GM12873 (cell line): ENCODE data around the gene CRYBB3.

Experiments used
- CTCF ChIP-seq: IDR thresholded peaks from 2 replicates; pipeline ENCODE4 v1.5.1; 2012; ENCODE audit warnings: low read depth, mild to moderate bottlenecking, moderate library complexity, low read length, control low read depth; ENCODE audit not compliant: insufficient read depth; ENCODE audit errors: missing control alignments

The CRYBB3 gene

DNA sequence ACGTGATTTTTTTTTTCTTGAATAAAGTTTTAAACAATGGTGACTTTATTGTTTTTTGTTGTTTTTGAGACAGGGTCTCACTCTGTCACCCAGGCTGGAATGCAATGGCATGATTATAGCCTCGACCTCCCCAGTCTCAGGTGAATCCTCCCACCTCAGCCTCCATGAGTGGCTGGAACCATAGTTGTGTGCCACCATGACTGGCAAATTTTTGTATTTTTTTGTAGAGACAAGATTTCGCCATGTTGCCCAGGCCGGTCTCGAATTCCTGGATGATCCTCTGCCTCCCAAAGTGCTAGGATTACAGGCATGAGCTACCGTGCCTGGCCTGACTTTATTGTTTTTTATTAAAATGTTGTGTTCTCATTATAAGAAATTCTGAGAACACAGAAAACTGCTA, 12.2 kb upstream of the CRYBB3 start:
- no peak for TF ChIP-seq CTCF

GRCh38 chr22:25192406-25192805, 7.3 kb upstream of the CRYBB3 start:
- TF ChIP-seq CTCF, result no peak

GRCh38 chr22:25193130-25193529, 6.5 kb upstream of the CRYBB3 start:
- no peak for TF ChIP-seq CTCF

DNA sequence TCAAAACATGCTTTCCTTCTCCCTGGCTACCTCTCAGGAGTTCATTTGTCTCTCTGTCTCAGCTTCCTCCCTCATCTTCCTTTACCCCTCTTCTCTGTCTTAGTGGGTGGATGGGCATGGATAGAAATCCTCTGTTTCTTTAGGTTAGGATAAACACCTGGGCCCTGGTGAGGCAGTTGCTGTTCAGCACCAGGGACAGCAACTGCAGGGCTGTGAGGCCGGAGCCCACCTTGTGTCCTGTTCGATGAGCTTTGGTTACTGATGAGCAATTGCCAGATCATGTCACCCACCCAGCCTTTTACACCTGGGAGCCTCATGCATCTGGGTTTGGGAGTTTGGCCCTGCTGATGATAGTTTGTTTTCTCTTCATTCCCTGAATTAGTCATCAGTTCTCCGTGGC, 6.1 kb upstream of the CRYBB3 start:
- TF ChIP-seq CTCF, result no peak

DNA sequence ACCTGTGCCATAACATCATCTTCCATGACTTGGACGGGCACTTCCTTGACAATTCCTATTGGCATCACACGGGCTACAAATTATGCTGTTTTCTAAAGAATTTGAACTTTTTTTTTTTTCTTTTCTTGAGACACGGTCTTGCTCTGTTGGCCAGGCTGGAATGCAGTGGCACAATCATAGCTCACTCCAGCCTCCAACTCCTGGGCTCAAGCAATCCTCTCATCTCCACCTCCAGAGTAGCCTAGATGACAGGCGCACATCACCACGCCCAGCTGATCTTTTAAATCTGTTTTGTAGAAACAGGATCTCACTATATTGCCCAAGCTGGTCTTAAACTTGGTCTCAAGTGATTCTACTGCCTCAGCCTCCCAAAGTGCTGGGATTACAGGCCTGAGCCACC, 3.3 kb upstream of the CRYBB3 start:
- TF ChIP-seq CTCF, result no peak

DNA sequence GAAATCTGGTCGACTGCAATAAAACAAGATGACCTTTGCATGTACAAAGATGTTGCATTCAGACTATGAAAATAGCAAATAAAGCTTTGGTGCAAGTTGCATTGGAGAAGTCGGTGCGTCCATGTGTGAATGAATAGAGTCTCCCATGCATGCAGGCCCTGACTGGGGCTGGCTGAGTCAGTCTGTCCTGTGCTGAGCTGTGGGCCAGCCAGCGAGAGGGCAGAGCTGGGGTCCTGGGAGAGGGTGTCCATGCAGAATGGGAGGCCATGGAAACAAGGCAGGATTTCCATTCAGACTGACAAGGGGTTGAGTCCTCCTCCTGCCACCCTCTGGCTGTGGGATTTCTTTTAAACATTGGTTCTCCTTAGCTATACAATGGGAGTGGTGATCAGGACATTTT, 2.3 kb upstream of the CRYBB3 start:
- TF ChIP-seq CTCF, result no peak

- no peak for TF ChIP-seq CTCF
Measured at GRCh38 chr22:25200967-25201366, 1.3 kb downstream of the CRYBB3 start.
